Panc1 (cell line): ENCODE results near the gene SCYGR3.

Experiments
- POLR2AphosphoS5 ChIP-seq: IDR thresholded peaks from 2 replicates; pipeline ENCODE4 v1.6.1; 2012; ENCODE audit warnings: mild to moderate bottlenecking, low read depth, low read length, moderate library complexity
- TF ChIP-seq, protein P1 (sequence below): fragments of 450-650 bp; IDR thresholded peaks from 2 replicates; pipeline ENCODE4 v1.5.1; 2017; ENCODE audit warnings: mild to moderate bottlenecking
- TF ChIP-seq, protein P2 (sequence below), 2 experiments: IDR thresholded peaks; 2 replicates each; pipeline ENCODE4 v1.6.1; 2011 to 2012; ENCODE audit warnings: low read depth in 2 of 2, control low read depth in 1 of 2, low read length in 1 of 2, mild to moderate bottlenecking in 1 of 2, moderate library complexity in 1 of 2; ENCODE audit not compliant: insufficient read depth in 1 of 2

DNA sequence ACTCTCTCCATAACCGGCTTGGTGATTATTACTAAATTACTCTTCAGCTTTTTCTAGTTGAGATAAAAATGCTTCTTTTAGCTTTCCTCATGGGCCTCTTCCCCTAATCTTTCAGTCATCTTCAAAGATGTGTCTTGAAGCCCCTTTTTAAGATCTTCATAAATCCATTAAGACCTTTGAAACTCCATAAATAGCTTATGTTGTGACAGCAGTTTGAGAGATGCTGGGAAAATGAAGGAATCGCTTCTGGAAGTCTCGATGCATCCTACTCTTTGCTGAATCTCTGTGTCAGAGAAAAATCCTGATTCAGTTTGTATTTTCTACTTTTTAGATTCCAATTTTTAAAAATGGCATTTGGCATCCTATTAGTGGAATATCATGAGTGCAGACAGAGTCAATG, 15.7 kb upstream of the SCYGR3 start:
- TF ChIP-seq, protein P1, sequence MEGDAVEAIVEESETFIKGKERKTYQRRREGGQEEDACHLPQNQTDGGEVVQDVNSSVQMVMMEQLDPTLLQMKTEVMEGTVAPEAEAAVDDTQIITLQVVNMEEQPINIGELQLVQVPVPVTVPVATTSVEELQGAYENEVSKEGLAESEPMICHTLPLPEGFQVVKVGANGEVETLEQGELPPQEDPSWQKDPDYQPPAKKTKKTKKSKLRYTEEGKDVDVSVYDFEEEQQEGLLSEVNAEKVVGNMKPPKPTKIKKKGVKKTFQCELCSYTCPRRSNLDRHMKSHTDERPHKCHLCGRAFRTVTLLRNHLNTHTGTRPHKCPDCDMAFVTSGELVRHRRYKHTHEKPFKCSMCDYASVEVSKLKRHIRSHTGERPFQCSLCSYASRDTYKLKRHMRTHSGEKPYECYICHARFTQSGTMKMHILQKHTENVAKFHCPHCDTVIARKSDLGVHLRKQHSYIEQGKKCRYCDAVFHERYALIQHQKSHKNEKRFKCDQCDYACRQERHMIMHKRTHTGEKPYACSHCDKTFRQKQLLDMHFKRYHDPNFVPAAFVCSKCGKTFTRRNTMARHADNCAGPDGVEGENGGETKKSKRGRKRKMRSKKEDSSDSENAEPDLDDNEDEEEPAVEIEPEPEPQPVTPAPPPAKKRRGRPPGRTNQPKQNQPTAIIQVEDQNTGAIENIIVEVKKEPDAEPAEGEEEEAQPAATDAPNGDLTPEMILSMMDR: no peak
- TF ChIP-seq, protein P2, sequence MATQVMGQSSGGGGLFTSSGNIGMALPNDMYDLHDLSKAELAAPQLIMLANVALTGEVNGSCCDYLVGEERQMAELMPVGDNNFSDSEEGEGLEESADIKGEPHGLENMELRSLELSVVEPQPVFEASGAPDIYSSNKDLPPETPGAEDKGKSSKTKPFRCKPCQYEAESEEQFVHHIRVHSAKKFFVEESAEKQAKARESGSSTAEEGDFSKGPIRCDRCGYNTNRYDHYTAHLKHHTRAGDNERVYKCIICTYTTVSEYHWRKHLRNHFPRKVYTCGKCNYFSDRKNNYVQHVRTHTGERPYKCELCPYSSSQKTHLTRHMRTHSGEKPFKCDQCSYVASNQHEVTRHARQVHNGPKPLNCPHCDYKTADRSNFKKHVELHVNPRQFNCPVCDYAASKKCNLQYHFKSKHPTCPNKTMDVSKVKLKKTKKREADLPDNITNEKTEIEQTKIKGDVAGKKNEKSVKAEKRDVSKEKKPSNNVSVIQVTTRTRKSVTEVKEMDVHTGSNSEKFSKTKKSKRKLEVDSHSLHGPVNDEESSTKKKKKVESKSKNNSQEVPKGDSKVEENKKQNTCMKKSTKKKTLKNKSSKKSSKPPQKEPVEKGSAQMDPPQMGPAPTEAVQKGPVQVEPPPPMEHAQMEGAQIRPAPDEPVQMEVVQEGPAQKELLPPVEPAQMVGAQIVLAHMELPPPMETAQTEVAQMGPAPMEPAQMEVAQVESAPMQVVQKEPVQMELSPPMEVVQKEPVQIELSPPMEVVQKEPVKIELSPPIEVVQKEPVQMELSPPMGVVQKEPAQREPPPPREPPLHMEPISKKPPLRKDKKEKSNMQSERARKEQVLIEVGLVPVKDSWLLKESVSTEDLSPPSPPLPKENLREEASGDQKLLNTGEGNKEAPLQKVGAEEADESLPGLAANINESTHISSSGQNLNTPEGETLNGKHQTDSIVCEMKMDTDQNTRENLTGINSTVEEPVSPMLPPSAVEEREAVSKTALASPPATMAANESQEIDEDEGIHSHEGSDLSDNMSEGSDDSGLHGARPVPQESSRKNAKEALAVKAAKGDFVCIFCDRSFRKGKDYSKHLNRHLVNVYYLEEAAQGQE (IDR thresholded peaks at IDR 0.05; ENCODE audit: insufficient read depth in 1 of 2, low read depth in 2 of 2, low read length in 1 of 2): no peak
- no peak for TF ChIP-seq POLR2AphosphoS5
